Measurements from ENCODE around the gene ST8SIA6.
"Not testable (repeated sequence)": the region's sequence is repeated elsewhere in the genome, so short reads cannot be mapped to it uniquely, and the experiment has no call there.

ST8SIA6 gene, protein sequence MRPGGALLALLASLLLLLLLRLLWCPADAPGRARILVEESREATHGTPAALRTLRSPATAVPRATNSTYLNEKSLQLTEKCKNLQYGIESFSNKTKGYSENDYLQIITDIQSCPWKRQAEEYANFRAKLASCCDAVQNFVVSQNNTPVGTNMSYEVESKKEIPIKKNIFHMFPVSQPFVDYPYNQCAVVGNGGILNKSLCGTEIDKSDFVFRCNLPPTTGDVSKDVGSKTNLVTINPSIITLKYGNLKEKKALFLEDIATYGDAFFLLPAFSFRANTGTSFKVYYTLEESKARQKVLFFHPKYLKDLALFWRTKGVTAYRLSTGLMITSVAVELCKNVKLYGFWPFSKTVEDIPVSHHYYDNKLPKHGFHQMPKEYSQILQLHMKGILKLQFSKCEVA

GRCh38 chr10:17454161-17455014, at the start of gene ST8SIA6:
Gene ST8SIA6, minus strand, starts transcription at chr10:17454595. Its CDS starts 340 bp downstream, at chr10:17454255.
- no peak for DNase-seq (ENCODE audit: low read depth)

- no peak for DNase-seq (ENCODE audit: low read depth)
Measured at GRCh38 chr10:17503795-17504194, 49.4 kb upstream of the ST8SIA6 start.

DNA sequence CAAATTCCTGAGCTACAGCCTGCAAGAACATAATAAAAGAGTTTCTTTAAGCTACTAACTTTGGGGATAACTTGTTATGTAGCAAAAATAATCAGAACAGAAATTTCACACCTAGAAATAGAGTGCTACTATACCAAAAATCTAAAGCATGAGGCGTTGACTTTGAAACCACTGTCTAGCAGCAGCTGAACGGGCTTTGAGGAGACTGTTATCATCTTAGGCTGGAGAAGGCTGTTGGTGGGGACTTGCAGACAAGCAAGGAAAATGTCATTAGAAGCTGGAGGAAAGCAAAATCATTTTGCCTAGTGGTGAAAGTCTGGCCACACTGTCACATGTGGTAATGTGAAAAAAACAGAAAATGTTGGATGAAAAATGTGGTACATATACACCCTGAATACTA, 48.4 kb upstream of the ST8SIA6 start:
- DNase-seq (ENCODE audit: low read depth): no peak

DNA sequence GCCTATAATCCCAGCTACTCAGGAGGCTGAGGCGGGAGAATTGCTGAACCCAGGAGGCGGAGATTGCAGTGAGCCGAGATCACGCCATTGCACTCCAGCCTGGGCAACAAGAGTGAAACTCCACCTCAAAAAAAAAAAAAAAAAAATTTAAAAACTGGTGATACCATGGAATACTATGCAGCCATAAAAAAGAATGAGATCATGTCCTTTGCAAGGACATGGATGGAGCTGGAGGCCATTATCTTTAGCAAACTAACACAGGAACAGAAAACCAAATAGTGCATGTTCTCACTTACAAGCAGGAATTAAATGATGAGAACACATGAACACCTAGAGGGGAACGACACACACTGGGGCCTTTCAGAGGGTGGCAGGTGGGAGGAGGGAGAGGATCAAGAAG, 44.6 kb upstream of the ST8SIA6 start:
- DNase-seq (ENCODE audit: low read depth): not testable (repeated sequence)

GRCh38 chr10:17497446-17498030, 43.1 kb upstream of the ST8SIA6 start:
- no peak for DNase-seq (ENCODE audit: low read depth)

DNA sequence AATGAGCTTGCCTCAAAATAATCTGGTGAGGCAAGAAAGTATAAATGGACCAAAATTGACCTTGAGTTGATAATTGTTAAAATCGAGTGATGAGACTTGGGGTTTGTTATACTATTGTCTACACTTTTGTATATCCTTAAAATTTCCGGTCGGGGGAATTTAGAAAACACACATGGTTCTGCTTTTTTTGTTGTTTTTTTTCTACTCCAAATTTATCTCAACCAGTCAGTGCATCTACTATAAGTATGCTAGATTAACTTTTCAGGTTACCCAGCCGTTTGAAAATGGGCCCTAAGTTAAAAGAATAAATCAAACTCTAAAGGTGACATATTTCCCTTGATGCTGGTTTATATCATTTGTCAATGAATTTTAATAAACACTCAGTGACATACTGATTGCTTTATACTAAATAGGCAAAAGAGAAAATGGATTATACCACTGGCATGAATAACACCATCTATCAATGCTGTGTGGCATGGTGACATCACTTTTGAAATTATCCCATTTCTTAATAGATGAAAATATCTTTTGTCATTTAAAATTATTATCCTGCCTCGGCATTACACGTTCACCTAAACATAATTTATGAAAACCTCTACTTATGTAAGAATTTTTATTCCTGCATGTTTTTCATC, 40.3 kb upstream of the ST8SIA6 start:
- no peak for DNase-seq (ENCODE audit: low read depth)

DNA sequence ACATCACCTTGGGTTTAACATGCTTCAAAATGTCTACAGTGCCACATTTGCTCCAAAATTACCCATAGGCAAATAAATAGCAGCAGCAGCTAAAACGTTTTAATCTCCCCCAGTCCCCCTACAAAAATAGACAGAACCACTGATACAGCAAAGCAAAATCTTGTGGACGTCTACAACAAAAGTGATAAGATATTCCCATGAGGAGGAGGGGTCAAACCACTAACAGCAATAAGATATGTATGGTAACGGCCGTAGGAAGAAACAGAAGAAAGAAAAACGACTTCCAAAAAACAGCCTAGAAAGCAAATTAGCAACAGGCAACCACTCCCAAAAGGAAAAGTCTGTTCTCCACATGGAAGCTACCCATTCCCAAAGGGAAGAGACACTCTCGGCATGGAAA, 34.5 kb upstream of the ST8SIA6 start:
- DNase-seq (ENCODE audit: low read depth): no peak

- no peak for DNase-seq (ENCODE audit: low read depth)
Measured at GRCh38 chr10:17483079-17483478, 28.7 kb upstream of the ST8SIA6 start.

- no peak for DNase-seq (ENCODE audit: low read depth)
Measured at GRCh38 chr10:17479822-17480221, 25.4 kb upstream of the ST8SIA6 start.

GRCh38 chr10:17479015-17479615, 24.7 kb upstream of the ST8SIA6 start:
- DNase-seq (ENCODE audit: low read depth): no peak

GRCh38 chr10:17476073-17476472, 21.7 kb upstream of the ST8SIA6 start:
- DNase-seq (ENCODE audit: low read depth): no peak

DNA sequence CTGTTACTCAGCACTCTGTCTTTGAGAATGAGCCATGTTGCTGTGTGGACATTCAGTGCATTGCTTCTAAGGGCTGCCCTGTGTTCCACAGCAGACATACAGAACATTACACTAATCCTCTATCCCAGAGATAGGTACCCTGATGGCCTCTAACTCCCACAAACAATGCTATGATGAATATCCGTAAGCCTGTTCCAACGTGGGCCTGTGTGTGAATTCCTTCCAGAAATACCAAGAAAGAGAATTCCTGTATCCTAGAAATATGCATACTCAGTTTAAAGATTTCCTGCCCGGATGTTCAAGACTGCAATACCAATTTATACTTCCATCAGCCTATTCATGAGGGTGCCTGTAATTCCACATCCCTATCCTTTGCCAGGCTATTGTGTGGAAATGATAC, 21.3 kb upstream of the ST8SIA6 start:
- DNase-seq (ENCODE audit: low read depth): no peak

DNA sequence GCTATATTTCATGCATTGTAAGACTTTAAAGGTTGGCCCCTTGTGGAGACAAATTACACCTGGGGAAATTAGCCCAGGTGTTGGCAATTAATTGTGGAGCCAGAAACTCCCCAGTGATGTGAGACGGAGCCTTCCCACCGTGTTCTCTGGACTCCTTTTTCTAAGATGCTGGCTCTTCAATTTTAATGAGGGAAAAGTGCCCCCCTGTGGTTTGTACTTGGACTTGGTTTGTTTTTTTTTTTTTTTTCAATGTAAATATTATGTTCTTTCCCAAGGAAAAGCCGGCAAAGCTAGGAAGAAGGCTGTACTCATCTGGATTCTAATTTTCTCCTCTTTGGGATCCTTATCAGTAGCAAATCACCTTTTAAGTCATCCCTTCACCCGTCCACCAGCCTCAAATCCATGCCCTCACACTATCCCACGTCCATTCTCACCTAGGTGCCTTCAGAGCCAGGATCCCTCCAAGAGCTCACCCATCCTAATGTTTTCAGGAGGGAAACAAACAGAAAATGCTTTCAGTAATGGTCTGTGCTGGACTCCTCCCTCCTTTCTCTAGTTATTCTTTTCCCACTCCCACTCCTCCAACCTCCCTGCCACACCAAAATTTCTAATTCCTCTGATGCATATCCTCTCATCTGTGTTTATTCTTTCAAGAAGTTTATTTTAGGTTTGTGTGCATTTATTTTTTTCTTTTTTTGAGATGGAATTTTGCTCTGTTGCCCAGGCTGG, 20.4 kb upstream of the ST8SIA6 start:
- no peak for DNase-seq (ENCODE audit: low read depth)

- DNase-seq (ENCODE audit: low read depth): no peak
Measured at GRCh38 chr10:17473228-17473950, 19.0 kb upstream of the ST8SIA6 start.

DNA sequence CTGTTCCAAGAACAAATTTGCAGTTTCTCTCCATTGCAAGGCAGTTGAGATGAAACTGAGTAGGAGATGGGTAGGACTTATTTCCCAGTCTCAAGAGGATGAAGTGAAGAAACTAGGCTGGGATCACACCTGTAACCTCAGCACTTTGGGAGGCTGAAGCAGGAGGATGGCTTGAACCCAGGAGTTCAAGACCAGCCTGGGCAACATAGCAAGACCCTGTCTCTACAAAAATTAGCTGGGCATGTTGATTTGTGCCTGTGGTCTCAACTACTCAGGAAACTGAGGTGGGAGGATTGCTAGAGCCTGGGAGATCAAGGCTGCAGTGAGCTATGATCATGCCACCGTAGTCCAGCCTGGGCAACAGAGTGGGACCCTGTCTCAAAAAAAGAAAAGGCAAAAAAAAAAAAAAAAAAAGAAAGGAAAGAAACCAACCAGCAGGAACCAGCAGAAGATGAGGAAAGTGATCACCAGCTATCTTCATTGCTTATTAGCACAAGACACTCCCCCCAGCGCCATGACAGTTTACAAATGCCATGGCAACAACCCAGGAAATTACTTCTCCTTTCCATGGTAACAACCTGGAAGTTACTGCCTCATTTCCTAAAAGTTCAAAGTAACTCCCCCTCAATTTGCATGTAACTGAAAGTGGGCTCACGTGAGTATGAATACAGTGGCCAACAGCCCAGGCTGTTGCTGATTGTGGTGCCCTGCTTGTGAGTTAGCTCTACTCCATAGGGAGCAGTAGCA, 18.3 kb upstream of the ST8SIA6 start:
- DNase-seq (ENCODE audit: low read depth): no peak

DNA sequence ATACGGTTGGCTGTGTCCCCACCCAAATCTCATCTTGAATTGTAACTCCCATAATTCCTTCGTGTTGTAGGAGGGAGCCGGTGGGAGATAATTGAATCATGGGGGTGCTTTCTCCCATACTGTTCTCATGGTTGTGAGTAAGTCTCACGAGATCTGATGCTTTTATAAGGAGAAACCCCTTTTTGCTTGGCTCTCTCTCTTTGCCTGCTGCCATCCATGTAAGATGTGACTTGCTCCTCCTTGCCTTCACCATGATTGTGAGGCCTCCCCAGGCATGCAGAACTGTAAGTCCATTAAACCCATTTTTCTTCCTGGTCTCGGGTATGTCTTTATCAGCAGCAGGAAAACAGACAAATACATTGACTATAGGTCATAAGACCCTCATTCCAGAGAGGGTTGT, 15.9 kb upstream of the ST8SIA6 start:
- DNase-seq (ENCODE audit: low read depth): no peak

DNA sequence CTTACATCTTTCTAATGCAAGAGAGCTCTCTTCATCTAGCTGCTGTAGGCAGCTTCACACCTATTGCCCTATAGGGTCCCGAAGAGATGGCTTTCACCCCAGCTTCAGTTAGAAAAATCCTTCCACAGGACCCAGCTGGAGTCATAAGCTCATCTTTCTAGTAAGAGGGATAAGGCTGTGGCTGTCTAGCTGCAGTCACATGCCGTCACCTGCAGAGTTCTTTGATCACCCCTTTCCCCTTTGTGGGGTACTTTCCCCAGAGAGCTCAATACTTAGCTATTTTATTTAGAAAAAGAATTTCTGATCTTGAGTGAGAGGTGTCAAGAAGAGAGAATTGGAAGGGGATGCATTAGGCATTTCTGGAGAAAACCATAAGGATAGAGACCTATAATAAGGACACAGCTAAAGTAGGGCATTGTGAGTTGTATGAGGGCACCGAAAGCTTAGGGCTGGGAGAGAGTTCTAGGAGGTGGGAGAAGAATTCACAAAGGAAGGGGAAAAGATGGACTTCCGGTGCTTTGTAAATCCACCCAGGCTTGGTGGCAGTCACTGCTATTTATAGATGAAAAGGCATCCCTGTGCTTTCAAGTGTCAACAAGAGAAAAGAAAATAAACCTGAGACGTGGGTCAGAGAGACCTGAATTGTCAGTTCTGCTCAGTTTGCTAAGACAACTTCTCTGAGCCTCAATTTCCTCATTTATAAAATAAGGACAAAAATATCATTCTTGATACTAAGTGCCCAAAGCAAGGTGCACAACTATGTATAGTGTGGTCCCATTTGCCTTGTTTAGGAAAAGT, 11.1 kb upstream of the ST8SIA6 start:
- DNase-seq (ENCODE audit: low read depth): no peak

DNA sequence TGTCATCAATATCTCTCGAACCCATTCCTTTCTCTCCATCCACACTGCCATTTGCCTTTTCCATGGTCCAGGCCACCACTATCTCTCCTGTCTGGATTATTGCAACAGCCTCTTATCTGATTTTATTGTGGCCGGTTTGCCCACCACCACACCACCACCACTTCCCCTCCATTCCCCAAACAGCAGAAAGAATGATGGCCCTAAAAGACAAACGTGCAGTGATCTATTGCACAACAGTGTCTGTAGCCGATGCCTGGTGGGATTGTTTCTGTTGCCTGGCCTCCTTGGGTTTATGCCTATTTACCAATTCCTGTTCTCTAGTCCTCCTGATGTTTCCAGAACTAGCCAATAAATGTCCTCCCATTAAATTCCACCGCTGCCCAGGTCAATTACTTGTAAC, 10.2 kb upstream of the ST8SIA6 start:
- DNase-seq (ENCODE audit: low read depth): no peak

GRCh38 chr10:17460756-17461155, 6.4 kb upstream of the ST8SIA6 start:
- DNase-seq (ENCODE audit: low read depth): no peak
